GM12891 (cell line): ENCODE data around the gene THSD4.

Experiments used
- DNase-seq: peaks from one replicate; pipeline ENCODE4 v3.0.0; 2011; ENCODE audit warnings: low spot score; ENCODE audit not compliant: insufficient read length
- FAIRE-seq: peaks from 2 replicates; lab custom pipeline; 2011; peaks lifted over from hg19 to GRCh38; lab: Jason Lieb, UNC
- PAX5 ChIP-seq: IDR thresholded peaks from 2 replicates; pipeline ENCODE4 v1.6.1; 2011; ENCODE audit warnings: low read length, moderate library complexity, mild to moderate bottlenecking; ENCODE audit not compliant: insufficient read depth, severe bottlenecking
- POLR2A ChIP-seq: IDR thresholded peaks from 2 replicates; pipeline ENCODE4 v1.6.1; 2011; ENCODE audit warnings: low read depth, low read length, control low read depth
- POLR2AphosphoS5 ChIP-seq: IDR thresholded peaks from 2 replicates; pipeline ENCODE4 v1.6.1; 2011; ENCODE audit warnings: low read depth, low read length, control low read depth
- POU2F2 ChIP-seq: IDR thresholded peaks from 2 replicates; pipeline ENCODE4 v1.6.1; 2011; ENCODE audit warnings: low read depth, mild to moderate bottlenecking, control low read depth, low read length, moderate library complexity
- SPI1 ChIP-seq: IDR thresholded peaks from 2 replicates; pipeline ENCODE4 v1.6.1; 2011; ENCODE audit warnings: low read depth, low read length, control low read depth
- TAF1 ChIP-seq: IDR thresholded peaks from 2 replicates; pipeline ENCODE4 v1.6.1; 2011; ENCODE audit warnings: low read depth, low read length, control low read depth

Gene THSD4

GRCh38 chr15:71455107-71455506, 339.8 kb downstream of the THSD4 start:
- no peak for DNase-seq
- TF ChIP-seq TAF1 = no peak
- TF ChIP-seq POLR2AphosphoS5 = no peak
- TF ChIP-seq POLR2A = no peak
- no peak for TF ChIP-seq POU2F2
- no peak for TF ChIP-seq PAX5
- no peak for TF ChIP-seq SPI1
- FAIRE-seq = no peak

DNA sequence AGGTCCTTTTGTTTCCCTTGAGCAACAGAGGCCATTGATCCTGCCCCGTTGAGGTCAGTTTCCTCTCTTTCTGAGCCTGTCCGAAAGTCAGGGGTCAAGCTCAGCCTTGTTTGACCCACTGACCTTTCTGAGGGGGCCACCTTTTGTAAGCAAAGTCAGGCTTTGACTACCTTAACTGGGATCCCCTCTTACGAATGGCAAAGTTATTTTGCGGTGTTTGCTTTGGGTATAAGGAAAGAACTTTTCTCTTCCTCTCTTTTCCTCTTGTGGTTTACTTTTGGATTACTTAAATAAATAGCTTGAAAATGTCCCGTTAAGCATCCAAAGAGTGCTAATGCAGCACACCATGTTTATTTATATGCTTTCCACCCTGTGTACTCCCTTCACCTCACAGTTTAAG, 340.6 kb downstream of the THSD4 start:
- FAIRE-seq = no peak
- TF ChIP-seq SPI1 (no peak), POLR2AphosphoS5 (no peak), POLR2A (no peak), TAF1 (no peak), POU2F2 (no peak)
- no peak for DNase-seq

DNA sequence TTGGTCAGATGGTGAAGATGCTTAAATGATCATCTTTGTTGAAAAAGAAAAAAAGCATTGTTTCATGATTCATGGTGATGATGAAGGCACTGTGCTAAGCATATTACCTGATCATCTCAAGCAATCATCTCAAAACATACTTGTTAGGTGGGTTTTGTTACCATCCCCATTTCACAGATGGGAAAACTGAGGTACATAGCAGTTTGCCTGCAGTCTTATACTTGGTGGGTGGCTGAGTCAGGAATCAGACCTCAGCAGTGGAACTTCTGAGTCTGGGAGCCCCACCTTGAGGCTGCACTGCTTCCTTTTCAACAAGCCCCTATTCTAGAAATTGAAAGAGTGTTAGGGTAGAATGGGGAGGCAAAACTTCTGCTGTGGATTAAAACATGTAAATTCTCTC, 341.1 kb downstream of the THSD4 start:
- FAIRE-seq (no peak), DNase-seq (no peak)
- TF ChIP-seq SPI1 (no peak), POLR2A (no peak), PAX5 (no peak), POLR2AphosphoS5 (no peak), TAF1 (no peak), POU2F2 (no peak)

DNA sequence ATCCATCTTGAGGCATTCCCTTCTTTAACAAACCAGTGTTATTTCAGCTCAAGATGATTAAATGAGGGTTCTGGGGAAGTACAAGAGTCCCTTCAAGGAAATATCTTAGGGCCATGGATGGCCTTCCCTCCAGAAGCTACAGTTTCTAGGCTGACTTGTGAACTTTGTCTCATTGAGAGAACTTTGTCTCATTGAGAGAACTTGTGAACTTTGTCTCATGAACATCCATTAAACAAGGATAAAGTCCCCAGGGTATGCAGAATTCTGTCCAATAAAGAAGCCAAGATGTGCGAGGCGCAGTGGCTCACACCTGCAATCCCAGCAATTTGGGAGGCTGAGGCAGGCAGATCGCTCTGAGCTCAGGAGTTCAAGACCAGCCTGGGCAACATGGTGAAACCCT, 341.5 kb downstream of the THSD4 start:
- no peak for TF ChIP-seq POLR2AphosphoS5
- TF ChIP-seq POLR2A = no peak
- TF ChIP-seq TAF1 = no peak
- TF ChIP-seq POU2F2 = no peak
- TF ChIP-seq SPI1 = no peak
- TF ChIP-seq PAX5 = no peak
- DNase-seq (no peak), FAIRE-seq (no peak)

GRCh38 chr15:71458089-71458660, 342.9 kb downstream of the THSD4 start:
- TF ChIP-seq POLR2A = no peak
- TF ChIP-seq POLR2AphosphoS5 = no peak
- no peak for TF ChIP-seq TAF1
- TF ChIP-seq SPI1 = no peak
- no peak for TF ChIP-seq POU2F2
- no peak for TF ChIP-seq PAX5
- DNase-seq (no peak), FAIRE-seq (no peak)

- TF ChIP-seq PAX5 = no peak
- no peak for TF ChIP-seq POLR2A
- no peak for TF ChIP-seq POU2F2
- no peak for TF ChIP-seq TAF1
- no peak for TF ChIP-seq POLR2AphosphoS5
- TF ChIP-seq SPI1 = no peak
- no peak for DNase-seq
- FAIRE-seq = no peak
Observed at GRCh38 chr15:71461748-71462147, 346.5 kb downstream of the THSD4 start.

DNA sequence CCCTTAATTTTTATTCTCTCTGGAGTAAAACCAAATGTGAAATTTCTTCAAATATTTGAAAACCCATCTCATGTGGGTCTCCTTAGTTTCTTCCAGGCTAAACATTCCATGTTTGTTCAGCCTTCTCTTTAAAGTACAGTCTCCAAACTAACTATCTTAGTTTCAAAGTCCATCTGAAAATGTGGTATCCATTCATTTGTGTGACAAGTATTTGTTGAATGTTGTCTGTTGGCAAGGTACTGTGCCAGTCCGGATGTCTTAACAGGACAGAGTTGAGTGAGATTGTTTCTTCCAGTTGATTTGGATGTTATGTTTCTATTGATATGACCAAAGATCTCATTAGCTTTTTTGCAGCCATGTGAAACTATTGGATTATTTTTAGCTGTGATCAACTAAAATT, 347.4 kb downstream of the THSD4 start:
- FAIRE-seq = no peak
- TF ChIP-seq PAX5 (no peak), SPI1 (no peak)
- DNase-seq = no peak

- DNase-seq (no peak), FAIRE-seq (no peak)
- TF ChIP-seq TAF1 = no peak
- TF ChIP-seq PAX5 = no peak
- no peak for TF ChIP-seq POLR2A
- no peak for TF ChIP-seq POU2F2
- TF ChIP-seq POLR2AphosphoS5 = no peak
- no peak for TF ChIP-seq SPI1
Observed at GRCh38 chr15:71463156-71463665, 347.9 kb downstream of the THSD4 start.

GRCh38 chr15:71465131-71465955, 350.1 kb downstream of the THSD4 start:
- TF ChIP-seq POLR2A = no peak
- TF ChIP-seq PAX5 = no peak
- TF ChIP-seq SPI1 = no peak
- no peak for TF ChIP-seq POLR2AphosphoS5
- TF ChIP-seq TAF1 = no peak
- no peak for TF ChIP-seq POU2F2
- FAIRE-seq (no peak), DNase-seq (no peak)

- no peak for FAIRE-seq
- TF ChIP-seq TAF1 (no peak), POLR2AphosphoS5 (no peak), POU2F2 (no peak), POLR2A (no peak), SPI1 (no peak), PAX5 (no peak)
- DNase-seq = no peak
Observed at GRCh38 chr15:71468715-71469114, 353.4 kb downstream of the THSD4 start.
